Left ventricle myocardium inferior (tissue), 1 donor: Measurements from ENCODE around the gene RERE. TPM values are rescaled to one million over a fixed set of nuclear protein-coding genes. Genes with fewer than 3 reads are reported as not detected.
A peak's percentile ranks its signal among the peaks of the same experiment; 100 is the strongest.

Experiments
- DNase-seq: peaks from one replicate; pipeline ENCODE4 v3.0.0-alpha.2; 2020
- H3K27ac ChIP-seq: fragments of 200-600 bp; replicated peaks from 2 replicates; pipeline ENCODE4 v1.8.0; 2021
- H3K27me3 ChIP-seq: fragments of 200-600 bp; 2 replicates; pipeline ENCODE4 v1.8.0; 2021; ENCODE audit warnings: low read depth
- H3K36me3 ChIP-seq: fragments of 200-600 bp; 2 replicates; pipeline ENCODE4 v1.8.0; 2021
- H3K4me1 ChIP-seq: fragments of 200-600 bp; 2 replicates; pipeline ENCODE4 v1.8.0; 2021
- H3K4me3 ChIP-seq: fragments of 200-600 bp; 2 replicates; pipeline ENCODE4 v1.8.0; 2021; ENCODE audit warnings: mild to moderate bottlenecking, moderate library complexity
- H3K9me3 ChIP-seq: fragments of 200-600 bp; replicated peaks from 2 replicates; pipeline ENCODE4 v1.8.0; 2021
- CTCF ChIP-seq: fragments of 200-600 bp; IDR thresholded peaks from 2 replicates; pipeline ENCODE4 v1.8.0; 2021; ENCODE audit warnings: antibody characterized with exemption, mild to moderate bottlenecking, borderline replicate concordance
- intact Hi-C: fragments of 100-400 bp; cut with micrococcal nuclease; formaldehyde crosslinking; loops from one replicate; pipeline ENCODE4 v1.11.0; 2022
- total RNA-seq: library from RNA; stranded (reverse); fragmentation: NEBNext Ultra II Directional; extraction: Animal tissue kit (Norgen Biotek cat#: 25700); gene quantifications from one replicate; pipeline ENCODE4 v1.2.1, GENCODE V29; 2021
- donor health status: DM: no; HTN: yes; CAD: no; lungs with severe emphysema.

Gene RERE
- total RNA-seq, 1 donor from 2014 or later: 141 TPM

- peaks cover 33% of the 10 kb centered on the region for H3K4me1 ChIP-seq
- no peak overlapping the region for H3K27ac ChIP-seq
- H3K4me3 ChIP-seq: no peak overlapping the region
- DNase-seq: no peak
- no peaks in the 10 kb centered on the region for H3K27me3 ChIP-seq
- H3K9me3 ChIP-seq: no peaks in the 10 kb centered on the region
- TF ChIP-seq CTCF: no peak
- no peaks in the 10 kb centered on the region for H3K36me3 ChIP-seq
- intact Hi-C loops: no loop called here
These were observed 132.8 kb downstream of the RERE start for GRCh38 chr1:8684590-8684989.

GRCh38 chr1:8682573-8682972 lies 134.9 kb downstream of the RERE start:
- Histone ChIP-seq H3K27ac (no peak overlapping the region), H3K4me1 (peaks cover 39% of the 10 kb centered on the region), H3K36me3 (no peaks in the 10 kb centered on the region), H3K4me3 (no peak overlapping the region), H3K27me3 (no peaks in the 10 kb centered on the region), H3K9me3 (no peaks in the 10 kb centered on the region)
- DNase-seq: no peak
- TF ChIP-seq CTCF: no peak
- intact Hi-C loops: no loop called here

GRCh38 chr1:8681911-8682310 lies 135.5 kb downstream of the RERE start:
- TF ChIP-seq CTCF: no peak
- no peak for DNase-seq
- Histone ChIP-seq H3K27ac (no peak overlapping the region), H3K9me3 (no peaks in the 10 kb centered on the region), H3K27me3 (no peaks in the 10 kb centered on the region), H3K36me3 (no peaks in the 10 kb centered on the region), H3K4me3 (no peak overlapping the region), H3K4me1 (peaks cover 33% of the 10 kb centered on the region)
- intact Hi-C loops: no loop called here

DNA sequence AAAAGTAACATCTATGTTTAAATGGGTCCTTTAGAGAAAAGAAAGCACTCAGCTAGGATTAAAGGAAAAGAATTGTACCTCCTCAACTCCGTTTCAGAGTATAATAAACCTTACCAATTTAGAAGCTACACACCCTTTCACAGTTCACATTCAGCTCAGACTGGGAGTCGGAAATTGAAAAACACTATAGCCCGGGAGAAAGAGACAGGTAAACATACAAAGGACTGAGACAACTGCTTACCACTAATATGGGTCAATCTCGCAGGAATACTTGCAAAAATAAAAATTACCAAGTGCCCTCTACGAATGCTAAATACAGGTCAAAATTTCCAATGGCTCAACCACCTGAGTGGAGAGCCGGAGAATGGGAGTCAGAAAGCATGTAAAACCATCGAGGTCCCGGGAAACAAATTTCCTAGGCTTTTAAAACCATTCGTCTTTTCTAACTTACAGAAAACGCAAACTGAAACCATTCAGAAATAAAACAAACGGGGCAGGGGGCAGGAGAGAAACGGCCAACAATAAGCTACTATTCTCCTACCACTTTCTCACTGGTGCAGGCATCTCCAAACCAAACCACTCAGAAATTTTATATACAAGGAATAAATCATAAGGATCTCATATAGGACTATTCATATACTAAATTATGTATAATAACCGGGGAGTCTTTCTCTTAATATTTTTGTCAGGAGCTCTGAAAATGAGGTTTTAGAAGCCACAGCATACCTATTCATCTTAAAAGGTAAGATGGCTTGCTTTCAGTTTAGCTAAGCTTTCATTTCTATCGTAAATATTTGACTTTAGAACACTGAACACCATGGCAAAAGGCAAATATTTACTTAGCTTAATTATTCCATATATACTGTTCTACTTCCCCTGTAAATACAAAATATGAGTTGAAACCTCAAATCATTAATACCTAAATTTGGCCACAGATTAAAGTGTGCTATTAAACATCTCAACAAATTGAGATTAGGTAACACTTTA lies 136.5 kb downstream of the RERE start:
- H3K36me3 ChIP-seq: no peaks in the 10 kb centered on the region
- H3K4me1 ChIP-seq: peaks cover 37% of the 10 kb centered on the region
- DNase-seq: no peak
- H3K27ac ChIP-seq: no peak overlapping the region
- no peaks in the 10 kb centered on the region for H3K9me3 ChIP-seq
- intact Hi-C loops: no loop called here
- no peaks in the 10 kb centered on the region for H3K27me3 ChIP-seq
- TF ChIP-seq CTCF: no peak
- peak overlapping the region; percentile 32 for H3K4me3 ChIP-seq

- H3K27ac ChIP-seq: no peak overlapping the region
- peak overlapping the region; percentile 32 for H3K4me3 ChIP-seq
- intact Hi-C loops: no loop called here
- TF ChIP-seq CTCF: no peak
- peaks cover 40% of the 10 kb centered on the region for H3K4me1 ChIP-seq
- no peaks in the 10 kb centered on the region for H3K27me3 ChIP-seq
- DNase-seq: no peak
- H3K36me3 ChIP-seq: no peaks in the 10 kb centered on the region
- H3K9me3 ChIP-seq: no peaks in the 10 kb centered on the region
These were observed 137.3 kb downstream of the RERE start for GRCh38 chr1:8679929-8680663.
